Endodermal cell (in vitro differentiated cells): ENCODE measurements around the gene BAIAP2L2. TPM values are rescaled to one million over a fixed set of nuclear protein-coding genes. Genes with fewer than 3 reads are reported as not detected.
A peak's percentile ranks its signal among the peaks of the same experiment; 100 is the strongest.

Source experiments
- DNase-seq: peaks from one replicate; pipeline ENCODE4 v3.0.0-alpha.2; 2017
- H3K27ac ChIP-seq: 2 replicates; pipeline ENCODE4 v1.5.1; 2013; ENCODE audit warnings: mild to moderate bottlenecking, low read depth, low read length, moderate library complexity
- H3K27me3 ChIP-seq: 2 replicates; pipeline ENCODE4 v1.6.1; 2013; ENCODE audit warnings: mild to moderate bottlenecking, low read length, moderate library complexity; ENCODE audit not compliant: insufficient read depth, control insufficient read depth, poor library complexity, severe bottlenecking
- H3K36me3 ChIP-seq: 2 replicates; pipeline ENCODE4 v1.7.0; 2013; ENCODE audit warnings: mild to moderate bottlenecking, low read length, moderate library complexity; ENCODE audit not compliant: control insufficient read depth, insufficient read depth
- H3K4me1 ChIP-seq: one replicate; pipeline ENCODE4 v1.7.0; 2013; ENCODE audit warnings: low read length; ENCODE audit not compliant: control insufficient read depth, insufficient read depth
- H3K4me3 ChIP-seq: 2 replicates; pipeline ENCODE4 v1.5.1; 2013; ENCODE audit warnings: mild to moderate bottlenecking, low read length, moderate library complexity
- H3K9ac ChIP-seq: 2 replicates; pipeline ENCODE4 v1.6.1; 2013; ENCODE audit warnings: mild to moderate bottlenecking, low read length, moderate library complexity; ENCODE audit not compliant: poor library complexity, severe bottlenecking; ENCODE audit errors: extremely low read depth
- H3K9me3 ChIP-seq: 2 replicates; pipeline ENCODE4 v1.6.1; 2013; ENCODE audit warnings: mild to moderate bottlenecking, low read length, moderate library complexity; ENCODE audit not compliant: control insufficient read depth
- H3K27ac Mint-ChIP-seq: 2 replicates; pipeline ENCODE4 v1.8.0; 2020; ENCODE audit warnings: mixed read lengths
- H3K27me3 Mint-ChIP-seq: 2 replicates; pipeline ENCODE4 v1.8.0; 2021; ENCODE audit warnings: mild to moderate bottlenecking, mixed read lengths; ENCODE audit not compliant: insufficient read depth
- H3K36me3 Mint-ChIP-seq: 2 replicates; pipeline ENCODE4 v1.8.0; 2020; ENCODE audit warnings: low read depth, mixed read lengths
- H3K4me1 Mint-ChIP-seq: 2 replicates; pipeline ENCODE4 v1.8.0; 2020; ENCODE audit warnings: mixed read lengths
- H3K4me3 Mint-ChIP-seq: 2 replicates; pipeline ENCODE4 v1.8.0; 2020; ENCODE audit warnings: mild to moderate bottlenecking, moderate library complexity, mixed read lengths
- H3K9me3 Mint-ChIP-seq: 2 replicates; pipeline ENCODE4 v1.8.0; 2020; ENCODE audit warnings: mild to moderate bottlenecking, mixed read lengths
- CTCF ChIP-seq: fragments of 200-600 bp; sonication (generic); conservative IDR thresholded peaks from 2 replicates; pipeline ENCODE4 v1.5.0; 2021; ENCODE audit warnings: antibody characterized with exemption, mild to moderate bottlenecking
- WGBS, 2 experiments: methylation state at CpG; one replicate each; pipeline versions ENCODE4 v1.1.5 to v1.1.7; 2013; ENCODE audit warnings: missing lambda C conversion rate in 2 of 2, mixed read lengths in 1 of 2; ENCODE audit not compliant: insufficient coverage in 1 of 2, insufficient read length in 1 of 2; 5-methylcytosine and 5-hydroxymethylcytosine counted together
- total RNA-seq, 2 donors: library from RNA; stranded (reverse); fragmentation: NEBNext Ultra II Directional in 1 of 2; extraction: Animal tissue kit (Norgen Biotek cat#: 25700) in 1 of 2; gene quantifications; 2 replicates in 1 of 2; 3 replicates in 1 of 2; pipeline ENCODE4 v1.2.1, GENCODE V29; 2021

BAIAP2L2 gene
- total RNA-seq, 2 donors from 2014 or later, result 1.4 to 3.7 TPM

GRCh38 chr22:38073150-38074130 is 37.0 kb downstream of the BAIAP2L2 start:
- no peaks in the 10 kb centered on the region for H3K9me3 ChIP-seq
- no peak overlapping the region for H3K27ac ChIP-seq
- no peak overlapping the region for H3K9ac ChIP-seq
- Mint-ChIP-seq H3K36me3 (peaks cover 31% of the 10 kb centered on the region), H3K27ac (peak overlapping the region; percentile 55), H3K9me3 (no peaks in the 10 kb centered on the region), H3K4me1 (no peaks in the 10 kb centered on the region), H3K27me3 (no peaks in the 10 kb centered on the region), H3K4me3 (no peak overlapping the region)
- H3K4me1 ChIP-seq, result no peaks in the 10 kb centered on the region
- WGBS, 2 experiments, result 94 to 97% methylated on average over 13 to 28 of the region's 28 CpGs
- peak; percentile 40 for DNase-seq
- no peaks in the 10 kb centered on the region for H3K27me3 ChIP-seq
- TF ChIP-seq CTCF, result no peak
- H3K36me3 ChIP-seq, result peaks cover 25% of the 10 kb centered on the region
- H3K4me3 ChIP-seq, result no peak overlapping the region

GRCh38 chr22:38072322-38073149 is 37.9 kb downstream of the BAIAP2L2 start:
- no peak overlapping the region for H3K4me3 Mint-ChIP-seq
- no peaks in the 10 kb centered on the region for H3K9me3 ChIP-seq
- H3K4me1 Mint-ChIP-seq, result no peaks in the 10 kb centered on the region
- no peaks in the 10 kb centered on the region for H3K9me3 Mint-ChIP-seq
- H3K4me1 ChIP-seq, result no peaks in the 10 kb centered on the region
- WGBS, 2 experiments, result 94 to 97% methylated on average over 19 to 25 of the region's 25 CpGs
- peaks cover 25% of the 10 kb centered on the region for H3K36me3 ChIP-seq
- DNase-seq, result no peak
- peaks cover 37% of the 10 kb centered on the region for H3K36me3 Mint-ChIP-seq
- no peak overlapping the region for H3K27ac ChIP-seq
- H3K4me3 ChIP-seq, result no peak overlapping the region
- TF ChIP-seq CTCF, result no peak
- no peaks in the 10 kb centered on the region for H3K27me3 ChIP-seq
- H3K27me3 Mint-ChIP-seq, result no peaks in the 10 kb centered on the region
- no peak overlapping the region for H3K9ac ChIP-seq
- no peak overlapping the region for H3K27ac Mint-ChIP-seq

- no peak for TF ChIP-seq CTCF
- no peak overlapping the region for H3K27ac Mint-ChIP-seq
- Histone ChIP-seq H3K27me3 (no peaks in the 10 kb centered on the region), H3K9ac (no peak overlapping the region), H3K36me3 (peaks cover 26% of the 10 kb centered on the region), H3K4me3 (no peak overlapping the region), H3K9me3 (no peaks in the 10 kb centered on the region), H3K4me1 (no peaks in the 10 kb centered on the region), H3K27ac (no peak overlapping the region)
- H3K4me3 Mint-ChIP-seq, result no peak overlapping the region
- H3K27me3 Mint-ChIP-seq, result no peaks in the 10 kb centered on the region
- no peaks in the 10 kb centered on the region for H3K4me1 Mint-ChIP-seq
- peak; percentile 42 for DNase-seq
- H3K36me3 Mint-ChIP-seq, result peaks cover 42% of the 10 kb centered on the region
- H3K9me3 Mint-ChIP-seq, result no peaks in the 10 kb centered on the region
- 93 to 95% methylated on average over 17 to 22 of the region's 22 CpGs for WGBS, 2 experiments
These were observed 38.8 kb downstream of the BAIAP2L2 start for GRCh38 chr22:38071421-38072321.
